Measurements from ENCODE around the gene OR8U1. TPM values are rescaled to one million over a fixed set of nuclear protein-coding genes. Genes with fewer than 3 reads are reported as not detected.

OR8U1 gene
- total RNA-seq, 4 donors from 2014 or later: not detected

DNA sequence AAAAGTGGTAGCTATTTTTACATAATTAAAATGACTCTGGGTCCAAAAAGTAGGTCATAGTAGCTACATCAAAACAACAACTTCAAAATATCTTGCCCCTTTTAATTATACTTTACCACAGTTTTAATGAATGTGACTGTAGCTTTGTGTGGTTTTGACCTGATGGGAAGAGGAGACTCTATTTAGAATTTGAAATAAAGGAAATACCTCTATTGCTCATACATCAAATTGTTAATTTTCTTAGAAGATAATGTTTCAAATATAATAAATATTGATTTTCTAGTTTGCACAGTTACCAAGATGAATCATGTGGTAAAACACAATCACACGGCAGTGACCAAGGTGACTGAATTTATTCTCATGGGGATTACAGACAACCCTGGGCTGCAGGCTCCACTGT is 29.7 kb upstream of the OR8U1 start, which contains the start of gene OR8K1:
Gene OR8K1, plus strand, starts transcription at position 301 of the 400 bp plus-strand sequence. Its CDS starts 0 bp downstream, at position 301.
- Histone ChIP-seq H3K4me3 (no peak within 1 kb of the TSS), H3K4me1 (no peaks in the 10 kb centered on the region), H3K36me3 (no peaks in the 10 kb centered on the region), H3K27me3 (no peaks in the 10 kb centered on the region), H3K9me3 (no peaks in the 10 kb centered on the region), H3K27ac (no peak within 1 kb of the TSS)
- intact Hi-C loops (cut with DNase I; ENCODE audit: low total_unique reads) (no loop called here), in situ Hi-C loops (cut with MboI; ENCODE audit: low pct_ligation_motif_present in 1 of 4, low pct_unique_long_range_greater_than_20kb in 1 of 4, low sequenced_read_pairs in 3 of 4) (no loop called here)
- DNase-seq: no peak
- TF ChIP-seq POLR2AphosphoS5 (IDR thresholded peaks at IDR 0.05) (no peak), EP300 (IDR thresholded peaks at IDR 0.05; ENCODE audit: low read depth) (no peak)
- TF ChIP-seq, protein P1, sequence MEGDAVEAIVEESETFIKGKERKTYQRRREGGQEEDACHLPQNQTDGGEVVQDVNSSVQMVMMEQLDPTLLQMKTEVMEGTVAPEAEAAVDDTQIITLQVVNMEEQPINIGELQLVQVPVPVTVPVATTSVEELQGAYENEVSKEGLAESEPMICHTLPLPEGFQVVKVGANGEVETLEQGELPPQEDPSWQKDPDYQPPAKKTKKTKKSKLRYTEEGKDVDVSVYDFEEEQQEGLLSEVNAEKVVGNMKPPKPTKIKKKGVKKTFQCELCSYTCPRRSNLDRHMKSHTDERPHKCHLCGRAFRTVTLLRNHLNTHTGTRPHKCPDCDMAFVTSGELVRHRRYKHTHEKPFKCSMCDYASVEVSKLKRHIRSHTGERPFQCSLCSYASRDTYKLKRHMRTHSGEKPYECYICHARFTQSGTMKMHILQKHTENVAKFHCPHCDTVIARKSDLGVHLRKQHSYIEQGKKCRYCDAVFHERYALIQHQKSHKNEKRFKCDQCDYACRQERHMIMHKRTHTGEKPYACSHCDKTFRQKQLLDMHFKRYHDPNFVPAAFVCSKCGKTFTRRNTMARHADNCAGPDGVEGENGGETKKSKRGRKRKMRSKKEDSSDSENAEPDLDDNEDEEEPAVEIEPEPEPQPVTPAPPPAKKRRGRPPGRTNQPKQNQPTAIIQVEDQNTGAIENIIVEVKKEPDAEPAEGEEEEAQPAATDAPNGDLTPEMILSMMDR (IDR thresholded peaks at IDR 0.05): no peak
- 75 to 83% methylated on average over 1 of the region's 1 CpG for WGBS, 2 donors (ENCODE audit: low coverage in 1 of 2)

DNA sequence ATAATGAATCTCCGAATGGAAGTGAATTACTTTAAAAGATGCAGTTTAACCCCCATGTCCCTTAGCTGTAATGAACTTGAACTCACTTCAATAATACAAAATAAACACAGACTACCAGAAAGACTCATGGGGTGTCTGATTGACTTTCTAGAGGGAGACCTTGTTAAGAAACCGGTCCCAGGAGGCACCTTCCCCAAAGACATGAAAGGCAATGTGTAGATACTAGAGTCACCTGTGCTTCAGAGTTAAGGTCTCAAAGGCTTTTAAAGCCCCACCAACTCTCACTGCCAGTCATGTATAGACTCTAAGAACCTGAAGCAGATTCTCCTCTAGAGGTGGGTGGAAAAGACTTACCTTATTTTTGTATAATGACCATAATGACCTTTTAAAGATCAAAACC is 21.4 kb upstream of the OR8U1 start, which contains the start of gene OR8J1:
Gene OR8J1, plus strand, starts transcription at position 301 of the 400 bp plus-strand sequence. CDS start 5,956 bp downstream, outside the sequence.
- Histone ChIP-seq H3K27ac (no peak within 1 kb of the TSS), H3K36me3 (no peaks in the 10 kb centered on the region), H3K9me3 (no peaks in the 10 kb centered on the region), H3K4me1 (no peaks in the 10 kb centered on the region), H3K27me3 (no peaks in the 10 kb centered on the region), H3K4me3 (no peak within 1 kb of the TSS)
- WGBS, 2 donors (ENCODE audit: low coverage in 1 of 2): 82 to 86% methylated on average over 2 of the region's 2 CpGs
- in situ Hi-C loops (cut with MboI; ENCODE audit: low pct_ligation_motif_present in 1 of 4, low pct_unique_long_range_greater_than_20kb in 1 of 4, low sequenced_read_pairs in 3 of 4) (no loop called here), intact Hi-C loops (cut with DNase I; ENCODE audit: low total_unique reads) (no loop called here)
- TF ChIP-seq POLR2AphosphoS5 (IDR thresholded peaks at IDR 0.05) (no peak), EP300 (IDR thresholded peaks at IDR 0.05; ENCODE audit: low read depth) (no peak), POLR2A (IDR thresholded peaks at IDR 0.05) (no peak)
- TF ChIP-seq, protein P1 (IDR thresholded peaks at IDR 0.05): no peak
- DNase-seq: no peak

- H3K27me3 ChIP-seq: no peaks in the 10 kb centered on the region
- no peaks in the 10 kb centered on the region for H3K36me3 ChIP-seq
- no peak for DNase-seq
- in situ Hi-C loops (cut with MboI; ENCODE audit: low pct_ligation_motif_present in 1 of 4, low pct_unique_long_range_greater_than_20kb in 1 of 4, low sequenced_read_pairs in 3 of 4): no loop called here
- no peak overlapping the region for H3K4me3 ChIP-seq
- WGBS, 2 donors (ENCODE audit: low coverage in 1 of 2): 82 to 90% methylated on average over 2 of the region's 2 CpGs
- intact Hi-C loops (cut with DNase I; ENCODE audit: low total_unique reads): no loop called here
- H3K27ac ChIP-seq: no peak overlapping the region
- no peak for TF ChIP-seq POLR2A (IDR thresholded peaks at IDR 0.05)
- TF ChIP-seq, protein P1 (IDR thresholded peaks at IDR 0.05): no peak
- no peaks in the 10 kb centered on the region for H3K9me3 ChIP-seq
- H3K4me1 ChIP-seq: no peaks in the 10 kb centered on the region
These were observed 4.7 kb downstream of the OR8U1 start for GRCh38 chr11:56380120-56380519.

DNA sequence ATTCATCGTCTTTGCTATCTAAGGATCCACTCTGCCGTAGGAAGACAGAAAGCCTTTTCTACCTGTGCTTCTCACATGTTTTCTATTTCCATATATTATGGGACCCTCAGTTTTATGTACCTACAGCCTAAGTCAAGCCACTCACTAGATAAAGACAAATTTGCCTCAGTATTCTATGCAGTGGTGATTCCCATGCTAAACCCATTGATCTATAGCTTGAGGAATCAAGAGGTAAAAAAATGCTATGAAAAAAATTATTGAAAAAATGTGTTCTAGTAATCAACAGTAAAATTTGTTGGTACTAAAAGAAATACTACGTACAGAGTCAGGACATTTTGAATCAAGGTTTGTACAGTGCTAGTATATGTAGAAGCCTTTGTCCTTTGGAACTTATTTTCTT is 19.0 kb downstream of the OR8U1 start:
- no peak for DNase-seq
- Histone ChIP-seq H3K9me3 (no peaks in the 10 kb centered on the region), H3K36me3 (no peaks in the 10 kb centered on the region), H3K27ac (no peak overlapping the region), H3K27me3 (no peaks in the 10 kb centered on the region), H3K4me3 (no peak overlapping the region), H3K4me1 (no peaks in the 10 kb centered on the region)
- 72 to 78% methylated on average over 3 of the region's 3 CpGs for WGBS, 2 donors (ENCODE audit: low coverage in 1 of 2)
- in situ Hi-C loops (cut with MboI; ENCODE audit: low pct_ligation_motif_present in 1 of 4, low pct_unique_long_range_greater_than_20kb in 1 of 4, low sequenced_read_pairs in 3 of 4) (no loop called here), intact Hi-C loops (cut with DNase I; ENCODE audit: low total_unique reads) (no loop called here)
- TF ChIP-seq EP300 (IDR thresholded peaks at IDR 0.05; ENCODE audit: low read depth): no peak
- TF ChIP-seq, protein P1 (IDR thresholded peaks at IDR 0.05): no peak

All from transverse colon (tissue), 4 donors.